Calu3 (cell line): ENCODE measurements around the gene PTPRN2. TPM values are rescaled to one million over a fixed set of nuclear protein-coding genes. Genes with fewer than 3 reads are reported as not detected.

Experiments
- BruUV-seq: library from RNA; stranded (reverse); fragments of 400-500 nt; replicated peaks from 2 replicates; lab custom pipeline; 2021; lab: Mats Ljungman, UMichigan
- CTCF ChIA-PET: fragments of 300-600 bp; sonication (Branson Sonifier 250); formaldehyde crosslinking; loops from one replicate; lab custom pipeline; 2022; ENCODE audit warnings: antibody characterized with exemption; lab: Charles Lee
- DNase-seq: peaks from one replicate; pipeline ENCODE4 v3.0.0; 2022
- H3K27ac Mint-ChIP-seq: one replicate; pipeline ENCODE4 v1.8.0; 2022; ENCODE audit warnings: mixed read lengths; ENCODE audit not compliant: unreplicated experiment
- H3K27me3 Mint-ChIP-seq: one replicate; pipeline ENCODE4 v1.8.0; 2022; ENCODE audit warnings: mixed read lengths; ENCODE audit not compliant: unreplicated experiment
- H3K36me3 Mint-ChIP-seq: one replicate; pipeline ENCODE4 v1.8.0; 2022; ENCODE audit warnings: mild to moderate bottlenecking, moderate library complexity, mixed read lengths; ENCODE audit not compliant: insufficient read depth, unreplicated experiment
- H3K4me1 Mint-ChIP-seq: one replicate; pipeline ENCODE4 v1.8.0; 2022; ENCODE audit warnings: mild to moderate bottlenecking, low read depth, mixed read lengths; ENCODE audit not compliant: unreplicated experiment
- H3K4me3 Mint-ChIP-seq: one replicate; pipeline ENCODE4 v1.8.0; 2022; ENCODE audit warnings: mild to moderate bottlenecking, low read depth, moderate library complexity, mixed read lengths; ENCODE audit not compliant: unreplicated experiment
- H3K9me3 Mint-ChIP-seq: one replicate; pipeline ENCODE4 v1.8.0; 2022; ENCODE audit warnings: low read depth, mixed read lengths; ENCODE audit not compliant: unreplicated experiment
- CTCF ChIP-seq: fragments of 200-600 bp; IDR thresholded peaks from one replicate; pipeline ENCODE4 v1.8.0; 2022; ENCODE audit warnings: antibody characterized with exemption; ENCODE audit not compliant: unreplicated experiment
- intact Hi-C: fragments of 100-400 bp; cut with micrococcal nuclease; formaldehyde crosslinking; loops from one replicate; pipeline ENCODE4 v1.10.0; 2022; ENCODE audit not compliant: unreplicated experiment
- total RNA-seq: library from RNA; stranded (reverse); gene quantifications from 2 replicates; pipeline ENCODE4 v1.2.3, GENCODE V29; 2022

PTPRN2 gene
- total RNA-seq, 1 experiment from 2014 or later: 2.0 TPM

DNA sequence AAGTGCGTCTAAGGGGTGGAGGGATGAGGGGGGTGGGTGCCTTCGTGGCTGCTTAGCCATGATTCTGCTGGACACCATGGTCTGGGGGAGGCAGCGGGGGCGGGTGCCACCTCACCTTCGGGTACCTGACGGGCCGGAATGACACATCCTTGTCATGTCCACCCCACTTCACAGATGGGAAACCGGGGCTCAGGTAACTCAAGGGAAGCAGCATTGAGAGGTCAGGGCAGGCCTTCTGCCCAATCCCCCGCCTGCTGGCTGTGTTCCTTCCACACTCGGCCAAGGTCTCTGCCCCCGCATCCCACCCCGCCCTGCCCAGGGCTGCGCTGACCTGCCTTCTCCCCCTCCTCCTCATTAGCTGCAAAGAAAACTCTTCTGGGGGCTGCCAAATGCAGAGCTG is 598.0 kb downstream of the PTPRN2 start:
- intact Hi-C loops: no loop called here
- Mint-ChIP-seq H3K27ac (no peak overlapping the region), H3K36me3 (peaks cover 4% of the 10 kb centered on the region), H3K4me3 (no peak overlapping the region), H3K9me3 (peaks cover 9% of the 10 kb centered on the region), H3K27me3 (no peaks in the 10 kb centered on the region), H3K4me1 (no peaks in the 10 kb centered on the region)
- BruUV-seq: no TSS peak
- no peak for TF ChIP-seq CTCF
- CTCF ChIA-PET: no interaction called here
- DNase-seq: no peak

- Mint-ChIP-seq H3K36me3 (peaks cover 4% of the 10 kb centered on the region), H3K4me3 (no peak overlapping the region), H3K4me1 (no peaks in the 10 kb centered on the region), H3K27ac (no peak overlapping the region), H3K27me3 (no peaks in the 10 kb centered on the region), H3K9me3 (peaks cover 7% of the 10 kb centered on the region)
- CTCF ChIA-PET: no interaction called here
- intact Hi-C loops: no loop called here
- TF ChIP-seq CTCF: no peak
- DNase-seq: no peak
- no TSS peak for BruUV-seq
Observed at GRCh38 chr7:157987906-157988305, 599.7 kb downstream of the PTPRN2 start.

GRCh38 chr7:157986051-157986450 is 601.6 kb downstream of the PTPRN2 start:
- BruUV-seq: no TSS peak
- no peak overlapping the region for H3K4me3 Mint-ChIP-seq
- CTCF ChIA-PET: no interaction called here
- H3K27ac Mint-ChIP-seq: no peak overlapping the region
- no peaks in the 10 kb centered on the region for H3K4me1 Mint-ChIP-seq
- intact Hi-C loops: no loop called here
- H3K9me3 Mint-ChIP-seq: peaks cover 7% of the 10 kb centered on the region
- TF ChIP-seq CTCF: no peak
- DNase-seq: no peak
- no peaks in the 10 kb centered on the region for H3K27me3 Mint-ChIP-seq
- peaks cover 2% of the 10 kb centered on the region for H3K36me3 Mint-ChIP-seq

DNA sequence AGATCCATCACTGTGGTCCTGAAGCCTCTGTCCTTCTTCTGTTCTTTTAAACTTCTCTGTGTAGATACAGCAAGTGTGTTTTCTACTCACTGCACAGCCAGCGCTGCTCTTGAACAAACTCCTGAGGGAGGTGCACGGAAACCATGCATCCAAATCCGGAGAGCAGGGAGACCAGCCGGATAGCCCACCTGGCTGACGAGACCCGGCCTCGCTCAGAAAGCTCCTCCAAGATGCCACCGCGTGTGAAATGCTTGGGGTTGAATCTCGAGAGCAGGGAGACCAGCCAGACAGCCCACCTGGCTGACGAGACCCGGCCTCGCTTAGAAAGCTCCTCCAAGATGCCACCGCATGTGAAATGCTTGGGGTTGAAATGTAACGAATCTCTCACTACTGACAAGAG is 602.0 kb downstream of the PTPRN2 start:
- no peak overlapping the region for H3K27ac Mint-ChIP-seq
- no peaks in the 10 kb centered on the region for H3K36me3 Mint-ChIP-seq
- DNase-seq: no peak
- no peaks in the 10 kb centered on the region for H3K4me1 Mint-ChIP-seq
- H3K9me3 Mint-ChIP-seq: peaks cover 7% of the 10 kb centered on the region
- H3K27me3 Mint-ChIP-seq: no peaks in the 10 kb centered on the region
- CTCF ChIA-PET: no interaction called here
- intact Hi-C loops: no loop called here
- no peak overlapping the region for H3K4me3 Mint-ChIP-seq
- no TSS peak for BruUV-seq
- no peak for TF ChIP-seq CTCF
